T-helper 17 cell (primary cell): Measurements from ENCODE around the gene S100PBP. TPM values are rescaled to one million over a fixed set of nuclear protein-coding genes. Genes with fewer than 3 reads are reported as not detected.

Experiments used
- ATAC-seq: fragments of 150-1000 bp; cut with Tn5 transposase; 2 replicates; pipeline ENCODE4 v1.10.0; 2021; ENCODE audit warnings: mild to moderate bottlenecking, moderate library complexity
- DNase-seq, 3 donors: peaks; one replicate each; pipeline versions ENCODE4 v3.0.0 to v3.0.0-alpha.2; 2020 to 2021
- H3K9me3 ChIP-seq: one replicate; pipeline ENCODE4 v1.7.0; 2013; ENCODE audit warnings: low read length, mild to moderate bottlenecking; ENCODE audit not compliant: control insufficient read depth, poor library complexity, severe bottlenecking
- H3K27ac Mint-ChIP-seq: one replicate; pipeline ENCODE4 v1.8.0; 2022; ENCODE audit warnings: mild to moderate bottlenecking, moderate library complexity, mixed read lengths
- H3K27me3 Mint-ChIP-seq: one replicate; pipeline ENCODE4 v1.8.0; 2022; ENCODE audit warnings: mixed read lengths
- H3K36me3 Mint-ChIP-seq: one replicate; pipeline ENCODE4 v1.8.0; 2022; ENCODE audit warnings: low read depth, mixed read lengths
- H3K4me1 Mint-ChIP-seq: one replicate; pipeline ENCODE4 v1.8.0; 2022; ENCODE audit warnings: mild to moderate bottlenecking, mixed read lengths
- H3K4me3 Mint-ChIP-seq: one replicate; pipeline ENCODE4 v1.8.0; 2022; ENCODE audit warnings: mild to moderate bottlenecking, moderate library complexity, mixed read lengths
- total RNA-seq, 4 donors: library from RNA in 2 of 4; stranded (reverse) in 2 of 4; gene quantifications; one replicate each; pipeline ENCODE4 v1.2.3 and lab custom pipeline; 2022 to 2026

Gene S100PBP
- total RNA-seq, 2 donors from 2014 or later, result 32.5 to 35.5 TPM

GRCh38 chr1:32817815-32818786 is 648 bp downstream of the S100PBP start:
- ATAC-seq (no peak), DNase-seq (peak; percentile 13 to 23 (median 19))
- Mint-ChIP-seq H3K36me3 (peaks cover 6% of the 10 kb centered on the region), H3K4me1 (peaks cover 35% of the 10 kb centered on the region), H3K27me3 (no peaks in the 10 kb centered on the region), H3K27ac (peak overlapping the region; percentile 94), H3K4me3 (peak overlapping the region; percentile 95)
- no peaks in the 10 kb centered on the region for H3K9me3 ChIP-seq

DNA sequence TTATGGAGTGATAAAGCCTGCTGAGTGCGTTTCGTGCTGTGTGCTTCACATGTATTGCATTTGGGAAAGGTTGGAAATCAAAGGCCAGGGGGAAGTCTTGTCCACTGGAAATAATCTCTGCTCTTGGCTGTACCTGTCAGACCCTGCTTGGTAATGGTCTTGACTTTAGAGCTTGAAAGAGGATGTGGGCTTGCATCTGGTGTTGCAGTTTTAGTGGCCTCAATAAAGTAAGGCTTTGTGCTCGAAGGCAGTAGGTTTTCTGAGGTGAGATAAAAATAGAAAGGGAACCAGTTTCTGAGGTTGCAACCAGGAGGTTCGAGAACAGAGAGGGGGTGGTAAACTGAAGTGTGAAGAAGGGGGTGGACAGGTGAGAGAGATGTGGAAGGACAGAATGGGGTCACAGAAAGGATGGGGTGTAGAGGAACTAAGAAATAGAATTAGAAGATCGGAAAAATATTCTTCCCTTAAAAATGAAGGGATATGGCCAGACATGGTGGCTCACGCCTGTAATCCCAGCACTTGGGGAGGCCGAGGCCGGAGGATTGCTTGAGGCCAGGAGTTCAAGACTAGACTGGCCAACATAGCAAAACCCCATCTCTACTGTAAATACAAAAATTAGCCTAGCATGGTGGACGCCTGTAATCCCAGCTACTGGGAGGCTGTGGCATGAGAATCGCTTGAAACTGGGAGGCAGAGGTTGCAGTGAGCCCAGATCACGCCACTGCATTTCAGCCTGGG is 1.5 kb downstream of the S100PBP start:
- ATAC-seq, result no peak
- no peaks in the 10 kb centered on the region for H3K9me3 ChIP-seq
- H3K27ac Mint-ChIP-seq, result peak overlapping the region; percentile 94
- H3K36me3 Mint-ChIP-seq, result peaks cover 1% of the 10 kb centered on the region
- H3K4me3 Mint-ChIP-seq, result peak overlapping the region; percentile 95
- no peaks in the 10 kb centered on the region for H3K27me3 Mint-ChIP-seq
- no peak for DNase-seq
- H3K4me1 Mint-ChIP-seq, result peaks cover 31% of the 10 kb centered on the region

DNA sequence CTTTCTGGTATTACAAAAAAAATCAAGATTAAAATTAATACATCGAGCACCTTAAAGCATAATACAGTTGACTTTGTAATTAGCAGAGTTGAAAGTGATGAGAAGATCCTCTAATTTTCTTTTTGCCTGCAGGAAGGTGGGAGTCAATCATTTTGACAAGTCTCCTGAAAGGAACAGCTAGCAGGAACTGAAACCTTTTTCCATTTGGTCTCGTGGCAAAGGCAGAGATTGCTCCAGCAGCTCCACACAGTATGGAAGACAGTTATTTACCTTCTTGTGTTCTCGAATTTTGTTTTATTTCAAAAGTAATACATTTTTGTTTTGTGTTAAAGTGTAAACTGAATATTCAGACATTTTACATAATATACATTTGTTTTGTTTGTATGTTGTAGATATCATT is 7.7 kb downstream of the S100PBP start:
- H3K9me3 ChIP-seq, result no peaks in the 10 kb centered on the region
- Mint-ChIP-seq H3K27me3 (no peaks in the 10 kb centered on the region), H3K27ac (no peak overlapping the region), H3K4me1 (peaks cover 9% of the 10 kb centered on the region), H3K4me3 (no peak overlapping the region), H3K36me3 (peaks cover 9% of the 10 kb centered on the region)
- ATAC-seq (no peak), DNase-seq (no peak)

DNA sequence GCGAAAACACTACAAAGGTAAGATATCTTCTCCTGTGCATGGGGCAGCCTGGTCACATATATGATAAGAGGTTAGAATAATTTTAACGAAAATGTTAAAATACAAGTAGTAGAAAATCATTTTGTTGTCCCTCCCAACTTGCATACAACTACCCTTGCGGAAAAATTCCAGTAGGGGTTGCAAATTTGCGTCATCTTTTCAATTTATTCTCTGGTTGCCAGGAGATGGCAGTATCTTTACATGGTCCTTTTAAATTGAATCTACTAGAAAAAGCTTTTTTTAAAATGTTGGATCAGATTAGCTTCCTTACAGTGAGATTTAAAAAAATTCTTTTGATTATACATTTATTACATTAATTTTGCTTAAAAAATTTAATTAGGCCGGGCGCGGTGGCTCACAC is 10.9 kb downstream of the S100PBP start:
- H3K27ac Mint-ChIP-seq, result no peak overlapping the region
- peaks cover 13% of the 10 kb centered on the region for H3K4me1 Mint-ChIP-seq
- no peak for ATAC-seq
- no peaks in the 10 kb centered on the region for H3K9me3 ChIP-seq
- H3K36me3 Mint-ChIP-seq, result peaks cover 15% of the 10 kb centered on the region
- no peak for DNase-seq
- H3K4me3 Mint-ChIP-seq, result no peak overlapping the region
- H3K27me3 Mint-ChIP-seq, result no peaks in the 10 kb centered on the region

- no peak overlapping the region for H3K4me3 Mint-ChIP-seq
- peak overlapping the region; percentile 43 for H3K27ac Mint-ChIP-seq
- ATAC-seq (no peak), DNase-seq (no peak)
- no peaks in the 10 kb centered on the region for H3K9me3 ChIP-seq
- peaks cover 9% of the 10 kb centered on the region for H3K4me1 Mint-ChIP-seq
- H3K36me3 Mint-ChIP-seq, result peaks cover 16% of the 10 kb centered on the region
- H3K27me3 Mint-ChIP-seq, result no peaks in the 10 kb centered on the region
These were observed 12.8 kb downstream of the S100PBP start for GRCh38 chr1:32830092-32830852.

DNA sequence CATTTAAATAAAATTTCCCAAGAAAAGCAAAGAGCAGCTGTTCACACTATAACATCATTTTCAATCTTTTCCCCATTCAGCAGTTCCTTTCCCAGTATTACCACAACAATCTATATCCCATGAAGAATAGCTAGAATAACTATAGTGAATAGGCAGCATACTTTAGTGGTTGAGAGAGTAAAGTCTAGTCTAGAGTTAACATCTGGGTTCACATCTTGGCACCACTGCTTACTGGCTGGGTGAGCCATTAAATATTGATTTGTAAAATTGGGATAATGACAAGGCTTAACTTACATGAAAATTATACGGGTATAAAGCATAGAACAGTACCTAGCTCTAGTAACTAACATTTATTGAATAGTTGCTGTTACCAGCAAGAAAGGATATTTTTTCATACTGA is 14.4 kb downstream of the S100PBP start:
- H3K9me3 ChIP-seq, result no peaks in the 10 kb centered on the region
- no peak for DNase-seq
- Mint-ChIP-seq H3K27me3 (no peaks in the 10 kb centered on the region), H3K36me3 (peaks cover 10% of the 10 kb centered on the region), H3K4me3 (no peak overlapping the region), H3K27ac (no peak overlapping the region), H3K4me1 (peaks cover 8% of the 10 kb centered on the region)
- no peak for ATAC-seq

- peaks cover 4% of the 10 kb centered on the region for H3K36me3 Mint-ChIP-seq
These were observed 31.1 kb downstream of the S100PBP start for GRCh38 chr1:32848354-32849063.

GRCh38 chr1:32855861-32856617 is 38.6 kb downstream of the S100PBP start:
- ATAC-seq, result no peak
- Mint-ChIP-seq H3K27me3 (no peaks in the 10 kb centered on the region), H3K27ac (no peak overlapping the region), H3K4me3 (no peak overlapping the region), H3K4me1 (no peaks in the 10 kb centered on the region), H3K36me3 (peaks cover 6% of the 10 kb centered on the region)
- no peak for DNase-seq
- H3K9me3 ChIP-seq, result no peaks in the 10 kb centered on the region

More at GRCh38 chr1:32848354-32849063, 31.1 kb downstream of the S100PBP start:
- ATAC-seq (no peak), DNase-seq (no peak)
- no peaks in the 10 kb centered on the region for H3K9me3 ChIP-seq
- H3K4me1 Mint-ChIP-seq, result peaks cover 2% of the 10 kb centered on the region
- H3K27me3 Mint-ChIP-seq, result no peaks in the 10 kb centered on the region
- H3K4me3 Mint-ChIP-seq, result no peak overlapping the region
- H3K27ac Mint-ChIP-seq, result no peak overlapping the region

GRCh38 chr1:32858136-32858535 is 40.7 kb downstream of the S100PBP start:
- no peaks in the 10 kb centered on the region for H3K9me3 ChIP-seq
- DNase-seq, result no peak
- Mint-ChIP-seq H3K27me3 (no peaks in the 10 kb centered on the region), H3K4me3 (no peak overlapping the region), H3K27ac (no peak overlapping the region), H3K4me1 (no peaks in the 10 kb centered on the region), H3K36me3 (peaks cover 6% of the 10 kb centered on the region)
- ATAC-seq, result no peak

- no peak for ATAC-seq
- no peak overlapping the region for H3K27ac Mint-ChIP-seq
- DNase-seq, result no peak
- no peaks in the 10 kb centered on the region for H3K9me3 ChIP-seq
- H3K4me1 Mint-ChIP-seq, result no peaks in the 10 kb centered on the region
- H3K4me3 Mint-ChIP-seq, result no peak overlapping the region
- no peaks in the 10 kb centered on the region for H3K27me3 Mint-ChIP-seq
- H3K36me3 Mint-ChIP-seq, result peaks cover 6% of the 10 kb centered on the region
These were observed 41.3 kb downstream of the S100PBP start for GRCh38 chr1:32858791-32859190.

DNA sequence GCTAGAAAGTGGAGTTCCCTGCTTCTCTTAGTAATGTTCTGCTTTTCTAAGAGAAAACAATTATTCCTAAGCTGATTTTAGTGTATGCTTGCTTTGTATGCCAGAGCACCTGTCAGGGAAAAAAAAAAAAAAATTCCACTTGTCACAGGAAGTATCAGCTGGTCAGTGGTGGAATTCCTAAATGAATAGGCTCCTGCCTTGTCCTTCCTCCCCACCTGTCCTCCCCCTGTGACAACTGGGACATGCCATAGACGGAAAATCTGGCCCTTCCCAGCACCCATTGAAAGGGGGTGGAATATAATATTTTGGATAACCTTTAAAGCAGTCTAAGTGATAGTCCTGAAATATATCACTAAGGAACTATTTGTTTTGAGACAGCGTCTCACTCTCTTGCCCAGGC is 42.5 kb downstream of the S100PBP start:
- H3K4me1 Mint-ChIP-seq, result no peaks in the 10 kb centered on the region
- no peaks in the 10 kb centered on the region for H3K9me3 ChIP-seq
- H3K4me3 Mint-ChIP-seq, result no peak overlapping the region
- no peak for ATAC-seq
- no peak overlapping the region for H3K27ac Mint-ChIP-seq
- H3K36me3 Mint-ChIP-seq, result peaks cover 3% of the 10 kb centered on the region
- DNase-seq, result no peak
- H3K27me3 Mint-ChIP-seq, result no peaks in the 10 kb centered on the region

DNA sequence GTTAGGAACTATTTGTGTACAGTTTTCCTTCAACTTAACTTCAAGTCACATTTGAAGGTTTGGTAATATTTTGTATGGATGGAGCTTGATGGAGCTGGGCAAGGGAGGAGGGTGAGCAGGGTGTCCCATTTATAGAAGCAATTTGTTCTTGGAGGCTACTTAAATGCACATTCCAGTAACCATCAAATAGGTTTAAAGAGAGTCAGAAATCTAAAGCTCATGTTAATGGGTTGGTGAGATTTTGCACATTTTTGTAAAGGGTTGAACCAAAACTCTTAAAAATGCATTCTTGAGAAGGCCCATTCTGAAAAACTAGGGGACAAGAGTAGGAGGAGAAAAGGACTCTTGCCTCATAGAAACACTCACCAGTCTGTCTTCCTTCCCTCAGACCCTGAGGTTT is 43.1 kb downstream of the S100PBP start:
- H3K27ac Mint-ChIP-seq, result no peak overlapping the region
- no peaks in the 10 kb centered on the region for H3K27me3 Mint-ChIP-seq
- H3K4me1 Mint-ChIP-seq, result no peaks in the 10 kb centered on the region
- no peak overlapping the region for H3K4me3 Mint-ChIP-seq
- no peaks in the 10 kb centered on the region for H3K9me3 ChIP-seq
- ATAC-seq (no peak), DNase-seq (no peak)
- peaks cover 3% of the 10 kb centered on the region for H3K36me3 Mint-ChIP-seq
